HG03378 (cell line): Measurements from ENCODE around the gene KRT7.
"Not testable (repeated sequence)": the region's sequence is repeated elsewhere in the genome, so short reads cannot be mapped to it uniquely, and the experiment has no call there.

Experiments used
- ATAC-seq: cut with Tn5 transposase; IDR thresholded peaks from one replicate; pipeline ENCODE4 v1.9.1; 2021; ENCODE audit warnings: mild to moderate bottlenecking, moderate library complexity; ENCODE audit not compliant: unreplicated experiment

KRT7 gene

GRCh38 chr12:52228931-52229330 is 4.1 kb upstream of the KRT7 start:
- no peak for ATAC-seq

DNA sequence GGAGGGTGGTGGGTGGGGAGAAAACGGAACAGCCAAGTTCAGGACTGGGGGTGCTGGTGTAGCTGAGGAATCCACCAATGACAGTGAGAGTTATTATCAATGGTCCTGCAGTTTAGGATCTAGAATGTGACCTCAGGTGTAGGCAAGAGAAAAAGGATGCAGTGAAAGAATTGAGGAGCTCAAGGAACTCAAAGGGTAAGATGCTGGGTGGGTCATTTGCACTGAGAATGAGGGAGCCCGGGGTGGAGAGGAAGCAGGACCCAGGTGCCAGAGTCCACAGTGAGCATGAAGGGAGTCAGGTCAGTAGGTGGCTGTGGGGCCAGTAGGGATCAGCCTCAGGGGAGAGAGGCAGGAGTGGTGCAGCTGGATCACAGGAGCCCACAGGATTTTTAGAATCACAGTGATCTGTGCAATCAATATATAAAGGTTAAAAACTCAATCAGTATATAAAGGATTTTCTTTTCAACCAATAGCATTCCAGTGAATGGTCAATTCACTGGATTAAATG is 3.2 kb upstream of the KRT7 start:
- no peak for ATAC-seq

DNA sequence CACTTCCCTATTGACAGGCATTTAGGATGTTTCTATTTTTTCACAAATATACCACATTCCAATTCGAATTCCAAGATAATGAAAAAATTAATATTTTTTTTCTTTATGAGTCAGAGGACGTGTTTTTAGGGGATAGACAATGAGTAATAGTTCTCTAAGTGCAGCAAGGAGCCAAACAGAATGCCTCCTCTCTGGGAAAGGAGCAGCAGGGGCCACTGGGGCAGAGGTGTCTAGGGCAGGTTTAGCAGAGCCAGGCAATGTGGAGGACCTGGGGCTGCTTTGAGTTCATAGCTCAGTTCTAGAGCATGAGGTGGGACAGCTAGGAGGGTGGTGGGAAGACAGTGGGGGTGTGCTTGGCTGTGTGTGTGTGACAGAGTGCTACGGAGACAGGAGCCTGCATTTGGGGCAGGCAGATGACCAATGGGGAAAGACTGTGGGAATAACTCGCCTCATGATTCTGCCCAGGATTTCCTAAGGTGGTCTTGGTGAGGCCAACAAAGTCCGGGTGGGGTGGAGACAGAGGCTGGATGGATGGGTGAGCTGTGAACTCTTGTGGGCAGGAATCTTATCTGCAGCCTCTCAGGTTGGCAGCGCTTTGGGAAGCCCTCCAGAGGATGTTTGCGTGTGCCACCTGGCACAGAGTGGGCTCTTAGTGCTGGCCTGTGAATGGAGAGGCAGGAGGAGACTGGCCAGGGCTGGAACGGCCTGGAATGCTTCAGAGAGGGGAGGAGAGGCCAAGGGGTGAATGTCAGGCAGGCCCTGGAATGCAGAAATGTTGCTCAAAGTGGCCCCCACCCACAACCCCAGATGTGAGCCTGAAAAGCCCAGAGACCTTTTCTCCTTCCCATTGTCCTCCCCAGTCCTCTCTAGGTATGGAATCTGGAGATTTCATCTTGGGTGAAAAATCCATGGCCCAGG is 2.4 kb upstream of the KRT7 start:
- no peak for ATAC-seq

DNA sequence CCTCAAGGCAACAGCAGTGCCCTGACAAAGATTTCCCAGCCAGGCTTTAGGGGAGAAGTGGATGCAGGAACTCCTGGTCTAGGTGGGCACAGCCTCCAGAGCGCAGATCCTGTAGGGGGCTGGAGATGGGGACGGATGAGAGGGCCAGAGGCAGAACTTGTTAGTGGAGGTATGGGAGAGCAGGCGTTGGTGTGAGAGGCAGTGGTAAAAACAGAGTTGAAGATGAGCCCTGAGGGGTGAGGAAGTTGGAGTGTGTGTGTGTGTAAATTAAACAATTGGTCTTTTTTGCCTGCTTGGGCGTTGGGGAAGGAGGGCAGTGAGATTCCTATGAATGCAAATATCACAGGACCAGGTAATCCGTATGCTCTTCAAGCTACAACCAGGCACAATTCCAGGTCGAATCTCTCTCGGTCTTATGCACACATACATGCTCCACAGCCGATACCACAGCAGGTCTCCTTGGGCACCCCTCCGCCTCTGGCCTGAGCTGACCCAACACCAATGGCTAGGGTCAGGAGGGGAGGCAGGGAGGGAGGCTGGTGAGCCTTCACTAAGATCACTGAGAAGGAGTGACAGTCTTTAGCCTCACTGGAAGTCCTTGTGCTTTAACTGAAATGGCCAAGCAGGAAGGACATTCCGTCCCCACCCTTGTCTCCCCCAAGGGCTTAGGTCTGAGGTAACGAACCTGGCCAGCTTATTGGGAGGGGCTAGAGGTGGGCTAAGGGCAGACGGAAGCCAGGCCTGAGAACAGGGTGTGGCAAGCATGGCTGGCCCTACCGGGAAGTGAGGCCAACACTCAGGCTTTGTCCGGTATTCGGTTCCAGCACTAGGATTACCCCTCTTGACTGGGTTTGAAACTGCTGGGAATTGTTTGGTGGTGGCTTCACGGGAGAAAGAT is 1.5 kb upstream of the KRT7 start:
- no peak for ATAC-seq

GRCh38 chr12:52232203-52232673 is 805 bp upstream of the KRT7 start:
- no peak for ATAC-seq

- no peak for ATAC-seq
Observed at GRCh38 chr12:52233462-52234207, 592 bp downstream of the KRT7 start.

- ATAC-seq, result no peak
Observed at GRCh38 chr12:52234223-52234810, 1.3 kb downstream of the KRT7 start.

- ATAC-seq, result no peak
Observed at GRCh38 chr12:52235001-52235764, 2.1 kb downstream of the KRT7 start.

DNA sequence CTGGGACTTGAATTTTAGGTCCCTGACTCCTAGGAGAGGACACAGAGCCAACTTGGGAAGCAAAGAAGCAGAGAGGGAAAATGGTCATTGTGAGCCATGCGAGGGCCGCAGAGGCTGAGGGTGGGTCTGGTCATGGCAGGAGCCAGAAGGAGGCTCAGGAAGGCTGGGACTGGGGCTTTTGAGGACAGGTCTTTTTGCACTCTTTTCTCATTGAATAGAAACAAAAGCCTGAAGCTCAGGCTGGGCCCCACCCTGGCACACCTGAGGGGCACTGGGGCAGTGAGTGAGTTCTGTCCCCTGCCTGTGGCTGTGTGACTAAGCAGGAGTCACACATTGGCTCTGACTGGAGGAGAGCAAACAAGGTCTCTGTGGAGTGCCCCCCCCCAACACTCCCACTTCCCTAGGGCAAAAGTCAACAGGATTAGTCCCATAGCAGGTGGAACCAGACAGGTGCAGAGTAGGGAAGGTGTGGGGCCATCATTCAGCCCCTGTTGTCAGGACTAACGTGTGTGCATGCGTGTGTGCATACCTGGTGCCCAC is 2.8 kb downstream of the KRT7 start:
- ATAC-seq, result no peak

GRCh38 chr12:52236386-52237050 is 3.5 kb downstream of the KRT7 start:
- ATAC-seq, result no peak

DNA sequence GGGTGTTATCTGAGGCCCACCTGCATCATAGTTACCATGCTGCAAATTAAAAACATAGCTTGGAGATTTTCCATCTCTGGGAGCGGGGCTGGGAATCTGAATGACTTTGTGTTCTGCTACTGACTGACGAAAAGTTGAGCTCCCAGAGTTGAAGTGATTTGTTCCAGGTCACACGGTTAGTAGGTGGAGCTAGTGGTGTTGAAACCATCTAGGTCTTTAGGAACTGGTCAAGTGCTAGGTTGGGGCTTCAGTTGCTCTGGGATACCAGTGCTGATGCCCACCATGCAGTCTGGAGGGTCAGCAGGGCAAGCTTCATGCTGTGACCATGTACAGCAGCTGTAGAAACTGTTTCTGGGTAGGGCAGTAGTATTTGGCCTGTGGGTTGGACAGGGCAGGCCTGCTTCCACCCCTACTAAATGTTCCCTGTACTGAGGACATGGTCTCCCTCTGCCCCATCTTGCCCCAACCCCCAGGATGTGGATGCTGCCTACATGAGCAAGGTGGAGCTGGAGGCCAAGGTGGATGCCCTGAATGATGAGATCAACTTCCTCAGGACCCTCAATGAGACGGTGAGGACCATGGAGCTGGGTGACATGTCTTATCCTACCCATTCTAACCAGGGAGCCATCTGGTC is 5.3 kb downstream of the KRT7 start:
- no peak for ATAC-seq

DNA sequence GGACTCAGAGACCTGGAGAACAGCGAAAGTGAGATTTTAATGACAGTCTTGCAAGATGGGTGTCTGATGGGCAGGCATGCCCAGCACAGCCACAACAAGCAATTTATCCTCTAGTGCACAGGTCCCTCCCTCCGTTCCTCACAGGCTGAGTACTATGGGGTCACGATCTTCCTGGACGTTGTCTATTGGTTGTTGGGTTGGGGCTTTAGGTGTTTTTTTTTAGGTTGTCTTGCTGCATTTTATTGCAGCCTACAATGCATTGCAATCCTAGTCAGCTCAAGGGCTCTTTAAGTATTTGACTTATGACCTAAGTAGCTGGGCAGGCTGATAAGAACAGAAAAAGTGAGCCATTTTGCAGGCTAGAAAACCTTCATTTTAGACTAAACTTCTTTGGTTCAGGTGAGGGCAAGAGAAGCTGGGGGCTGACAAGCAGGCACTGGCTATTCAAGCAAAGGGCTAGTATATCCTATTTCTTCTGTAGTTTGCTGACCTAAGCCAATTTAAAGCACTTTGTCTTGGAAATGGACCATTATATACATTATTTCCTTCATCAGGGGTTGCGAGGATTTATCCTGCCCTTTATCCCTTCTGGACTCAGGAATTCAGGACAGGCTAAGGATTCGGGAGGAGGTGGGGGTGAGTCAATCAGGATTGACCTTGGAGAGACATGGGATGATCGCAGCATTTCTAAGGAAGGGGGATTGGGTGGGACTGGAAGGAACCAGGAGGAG is 6.0 kb downstream of the KRT7 start:
- ATAC-seq, result no peak

DNA sequence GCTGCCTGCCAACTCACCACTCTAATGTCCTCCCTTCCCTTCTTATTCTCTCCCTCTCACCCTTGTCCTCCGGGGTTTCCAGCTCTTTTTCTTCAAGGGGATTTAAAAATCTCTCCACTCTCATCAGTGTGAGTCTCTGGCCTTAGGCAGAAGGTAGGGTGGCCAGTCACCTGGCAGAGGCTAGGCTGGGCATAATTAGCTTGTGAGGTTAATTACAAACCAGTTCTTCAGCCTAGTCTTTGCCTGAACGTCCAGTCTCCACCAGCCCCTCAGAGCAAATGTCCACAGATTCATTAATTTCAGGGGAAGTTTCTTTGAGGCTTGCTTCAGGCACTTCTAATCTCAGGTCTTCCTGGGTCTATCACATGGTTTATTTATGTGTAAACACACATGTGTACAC is 6.7 kb downstream of the KRT7 start:
- no peak for ATAC-seq

DNA sequence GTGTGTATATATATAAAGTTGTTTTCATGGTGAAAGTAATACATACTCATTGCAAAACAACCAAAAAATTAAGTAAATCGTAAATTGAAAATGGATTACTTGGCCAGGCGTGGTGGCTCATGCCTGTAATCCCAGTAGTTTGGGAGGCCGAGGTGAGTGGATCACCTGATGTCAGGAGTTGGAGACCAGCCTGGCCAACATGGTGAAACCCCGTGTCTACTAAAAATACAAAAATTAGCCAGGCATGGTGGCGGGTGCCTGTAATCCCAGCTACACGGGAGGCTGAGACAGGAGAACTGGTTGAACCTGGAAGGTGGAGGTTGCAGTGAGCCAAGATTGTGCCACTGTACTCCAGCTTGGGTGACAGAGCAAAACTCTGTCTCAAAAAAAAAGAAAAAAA is 7.2 kb downstream of the KRT7 start:
- ATAC-seq, result not testable (repeated sequence)

- ATAC-seq, result no peak
Observed at GRCh38 chr12:52241205-52241842, 8.3 kb downstream of the KRT7 start.

- ATAC-seq, result no peak
Observed at GRCh38 chr12:52242442-52243258, 9.6 kb downstream of the KRT7 start.
